Non-pigmented ciliary epithelial cell (primary cell): ENCODE data around the gene MAML1.

Experiments
- DNase-seq: peaks from one replicate; pipeline ENCODE4 v3.0.0-alpha.2; 2010; ENCODE audit warnings: low read depth

Gene MAML1

GRCh38 chr5:179795049-179795862 lies 62.6 kb downstream of the MAML1 start:
- no peak for DNase-seq

GRCh38 chr5:179795863-179796833 lies 63.5 kb downstream of the MAML1 start:
- no peak for DNase-seq

GRCh38 chr5:179796877-179797608 lies 64.4 kb downstream of the MAML1 start:
- no peak for DNase-seq

- no peak for DNase-seq
Measured at GRCh38 chr5:179797741-179798140, 65.1 kb downstream of the MAML1 start.

GRCh38 chr5:179798144-179798770 lies 65.6 kb downstream of the MAML1 start:
- no peak for DNase-seq

GRCh38 chr5:179798771-179799643 lies 66.4 kb downstream of the MAML1 start:
- DNase-seq = no peak

GRCh38 chr5:179799644-179799973 lies 67.0 kb downstream of the MAML1 start:
- no peak for DNase-seq

- DNase-seq = no peak
Measured at GRCh38 chr5:179800071-179800695, 67.6 kb downstream of the MAML1 start.

GRCh38 chr5:179800696-179801201 lies 68.1 kb downstream of the MAML1 start:
- DNase-seq = no peak

- DNase-seq = no peak
Measured at GRCh38 chr5:179801304-179802206, 68.9 kb downstream of the MAML1 start.

GRCh38 chr5:179802207-179802883 lies 69.7 kb downstream of the MAML1 start:
- no peak for DNase-seq

GRCh38 chr5:179802950-179803562 lies 70.4 kb downstream of the MAML1 start:
- DNase-seq = no peak

- no peak for DNase-seq
Measured at GRCh38 chr5:179803651-179804554, 71.3 kb downstream of the MAML1 start.

GRCh38 chr5:179804555-179804947 lies 71.9 kb downstream of the MAML1 start:
- DNase-seq = no peak

GRCh38 chr5:179805070-179805528 lies 72.5 kb downstream of the MAML1 start:
- DNase-seq = no peak

- no peak for DNase-seq
Measured at GRCh38 chr5:179805529-179806249, 73.1 kb downstream of the MAML1 start.
